HL-60 (cell line): ENCODE results near the gene FCMR.

Experiments used
- DNase-seq, 2 experiments: peaks; one replicate each; pipeline ENCODE4 v3.0.0-alpha.2; 2010 to 2020; ENCODE audit warnings: low read depth in 1 of 2, low spot score in 1 of 2
- H3K27ac ChIP-seq: fragments of 250-450 bp; sonication (Bioruptor Pico); replicated peaks from 2 replicates; pipeline ENCODE4 v1.5.1; 2020; ENCODE audit warnings: mild to moderate bottlenecking, moderate library complexity
- H3K27me3 ChIP-seq: fragments of 250-450 bp; sonication (Bioruptor Pico); 2 replicates; pipeline ENCODE4 v1.5.1; 2021; ENCODE audit warnings: mild to moderate bottlenecking, moderate library complexity; ENCODE audit not compliant: insufficient read depth, poor library complexity, severe bottlenecking
- H3K4me3 ChIP-seq: replicated peaks from 2 replicates; pipeline ENCODE4 v1.5.1; 2011; ENCODE audit warnings: mild to moderate bottlenecking, control low read depth, low read length; ENCODE audit not compliant: insufficient read depth
- CTCF ChIP-seq: IDR thresholded peaks from one replicate; pipeline ENCODE4 v1.5.1; 2011; ENCODE audit warnings: low read length, control low read depth, inconsistent platforms; ENCODE audit not compliant: insufficient read depth
- GABPA ChIP-seq: IDR thresholded peaks from 2 replicates; pipeline ENCODE4 v1.6.1; 2012; ENCODE audit warnings: low read depth
- POLR2AphosphoS5 ChIP-seq: IDR thresholded peaks from 2 replicates; pipeline ENCODE4 v1.6.1; 2012; ENCODE audit warnings: low read depth
- REST ChIP-seq: IDR thresholded peaks from 2 replicates; pipeline ENCODE4 v1.6.1; 2012; ENCODE audit warnings: low read depth; ENCODE audit not compliant: insufficient replicate concordance
- SPI1 ChIP-seq: IDR thresholded peaks from 2 replicates; pipeline ENCODE4 v1.6.1; 2012; ENCODE audit warnings: low read depth, mild to moderate bottlenecking, borderline replicate concordance

FCMR gene

GRCh38 chr1:206908038-206908437, 13.7 kb downstream of the FCMR start:
- TF ChIP-seq REST: no peak
- no peak for TF ChIP-seq SPI1
- no peak overlapping the region for H3K27ac ChIP-seq
- DNase-seq: no peak
- no peak overlapping the region for H3K4me3 ChIP-seq
- H3K27me3 ChIP-seq: peaks cover 23% of the 10 kb centered on the region

- no peak for DNase-seq
Observed at GRCh38 chr1:206907304-206907991, 14.3 kb downstream of the FCMR start.

GRCh38 chr1:206905295-206906164, 16.2 kb downstream of the FCMR start:
- Histone ChIP-seq H3K27me3 (peaks cover 23% of the 10 kb centered on the region), H3K27ac (no peak overlapping the region), H3K4me3 (no peak overlapping the region)
- TF ChIP-seq REST (no peak), GABPA (no peak), SPI1 (no peak), CTCF (no peak), POLR2AphosphoS5 (no peak)
- DNase-seq: no peak

More at GRCh38 chr1:206907304-206907991, 14.3 kb downstream of the FCMR start:
- Histone ChIP-seq H3K27me3 (peaks cover 23% of the 10 kb centered on the region), H3K27ac (no peak overlapping the region), H3K4me3 (no peak overlapping the region)
- TF ChIP-seq SPI1 (no peak), POLR2AphosphoS5 (no peak), GABPA (no peak), CTCF (no peak), REST (no peak)
